KOPT-K1 (cell line): ENCODE data around the gene UGT1A9.
"Not testable (repeated sequence)": the region's sequence is repeated elsewhere in the genome, so short reads cannot be mapped to it uniquely, and the experiment has no call there.

Source experiments
- H3K27ac ChIP-seq: fragments of 200-600 bp; sonication (generic); 2 replicates; pipeline ENCODE4 v1.5.1; 2016; ENCODE audit warnings: antibody characterized with exemption, mild to moderate bottlenecking, low read depth, low read length; ENCODE audit not compliant: poor library complexity, severe bottlenecking
- H3K36me3 ChIP-seq: fragments of 200-600 bp; sonication (generic); 2 replicates; pipeline ENCODE4 v1.5.1; 2017; ENCODE audit warnings: antibody characterized with exemption, mild to moderate bottlenecking, low read length, moderate library complexity; ENCODE audit not compliant: insufficient read depth
- H3K9me3 ChIP-seq: fragments of 200-600 bp; sonication (generic); 2 replicates; pipeline ENCODE4 v1.5.1; 2017; ENCODE audit warnings: antibody characterized with exemption, low read length, mild to moderate bottlenecking; ENCODE audit not compliant: insufficient read depth, poor library complexity, severe bottlenecking

UGT1A9 gene

GRCh38 chr2:233671290-233672161 lies at the start of gene UGT1A9:
Gene UGT1A9, plus strand, starts transcription at chr2:233671898. Its CDS starts 37 bp downstream, at chr2:233671935.
- Histone ChIP-seq H3K9me3 (no peaks in the 10 kb centered on the region), H3K36me3 (no peaks in the 10 kb centered on the region), H3K27ac (no peak within 1 kb of the TSS)

DNA sequence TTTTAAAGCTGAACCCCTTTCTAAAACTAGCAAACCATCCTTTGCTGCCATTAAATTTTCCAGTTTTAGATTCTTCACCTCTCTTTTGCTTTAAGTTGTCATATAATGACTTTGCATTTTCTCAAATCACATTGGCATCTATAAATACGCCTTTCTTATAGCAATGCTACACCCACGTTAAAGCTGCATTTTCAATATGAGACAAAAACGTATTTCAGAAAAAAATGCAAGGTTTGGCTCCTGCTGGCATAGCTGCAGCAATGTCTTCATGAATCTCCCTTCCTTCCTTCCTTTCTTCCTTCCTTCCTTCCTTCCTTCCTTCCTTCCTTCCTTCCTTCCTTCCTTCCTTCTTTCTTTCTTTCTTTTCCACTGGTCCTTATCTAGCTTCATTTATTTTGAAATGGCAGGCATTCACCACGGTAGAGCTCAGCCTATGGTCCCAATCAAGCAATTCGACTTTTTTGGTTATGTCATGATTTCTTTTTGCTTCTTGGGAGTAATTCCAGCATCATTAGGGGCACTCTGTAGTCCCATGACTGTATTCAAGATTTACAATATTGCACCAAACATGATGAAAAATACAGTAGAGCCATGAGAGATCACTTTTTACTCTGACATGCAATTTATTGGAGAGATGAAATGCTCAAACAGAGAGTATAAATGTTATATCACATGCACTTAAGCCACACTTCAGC lies 44.2 kb upstream of the UGT1A9 start:
- Histone ChIP-seq H3K9me3 (peaks cover 10% of the 10 kb centered on the region), H3K36me3 (no peaks in the 10 kb centered on the region), H3K27ac (no peak overlapping the region)

DNA sequence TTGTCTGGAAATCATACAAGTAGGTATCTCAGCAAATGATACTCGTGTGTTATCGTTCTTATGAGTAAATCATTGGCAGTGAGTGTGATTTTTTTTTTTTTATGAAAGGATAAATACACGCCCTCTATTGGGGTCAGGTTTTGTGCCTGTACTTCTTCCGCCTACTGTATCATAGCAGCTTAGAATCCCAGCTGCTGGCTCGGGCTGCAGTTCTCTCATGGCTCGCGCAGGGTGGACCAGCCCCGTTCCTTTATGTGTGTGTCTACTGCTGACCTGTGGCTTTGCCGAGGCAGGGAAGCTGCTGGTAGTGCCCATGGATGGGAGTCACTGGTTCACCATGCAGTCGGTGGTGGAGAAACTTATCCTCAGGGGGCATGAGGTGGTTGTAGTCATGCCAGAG lies 35.4 kb upstream of the UGT1A9 start, which contains the start of gene UGT1A10:
UGT1A10 (plus strand) TSS at position 143 of the 400 bp plus-strand sequence; CDS start at position 218, 75 bp downstream.
- not testable (repeated sequence) for H3K27ac ChIP-seq, H3K36me3 ChIP-seq, H3K9me3 ChIP-seq

DNA sequence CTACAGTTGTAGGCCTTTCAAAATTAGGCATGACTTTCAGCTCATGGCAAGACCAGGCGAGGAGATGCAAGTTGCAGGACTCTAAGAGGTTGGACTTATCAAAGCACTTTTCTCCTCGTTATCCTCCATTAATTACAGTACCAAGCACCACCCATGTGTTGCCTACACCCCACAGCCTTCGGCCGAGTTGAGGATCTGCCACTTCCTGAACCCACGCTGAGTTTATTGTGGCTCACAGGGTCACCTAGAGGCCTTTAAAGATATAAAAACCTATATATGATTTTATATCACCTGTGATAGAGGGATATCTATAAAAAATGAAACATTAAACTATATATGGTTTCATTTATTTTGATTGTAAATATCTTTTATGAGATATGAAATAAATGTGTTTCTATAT lies 32.9 kb upstream of the UGT1A9 start:
- Histone ChIP-seq H3K9me3 (no peaks in the 10 kb centered on the region), H3K36me3 (no peaks in the 10 kb centered on the region), H3K27ac (no peak overlapping the region)

DNA sequence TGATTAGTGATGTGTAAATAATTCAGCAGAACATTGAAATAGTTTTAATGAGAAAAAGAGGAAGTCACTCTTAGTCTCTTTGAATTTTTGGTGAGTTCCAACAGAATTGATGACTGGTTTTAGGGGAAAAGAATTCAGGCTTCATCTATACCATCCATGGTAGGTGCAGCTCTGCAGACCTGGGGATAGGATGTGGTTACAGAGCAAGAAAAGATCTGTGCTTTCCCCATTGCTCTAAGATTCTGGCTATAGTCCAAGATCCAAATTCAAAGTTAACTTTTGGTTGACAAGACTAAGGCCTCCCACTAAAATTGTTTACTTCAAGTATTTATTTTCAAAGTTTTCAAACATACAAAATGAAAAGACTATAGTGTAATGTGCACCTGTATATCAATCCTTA lies 31.8 kb upstream of the UGT1A9 start:
- Histone ChIP-seq H3K9me3 (peaks cover 6% of the 10 kb centered on the region), H3K27ac (no peak overlapping the region), H3K36me3 (no peaks in the 10 kb centered on the region)

DNA sequence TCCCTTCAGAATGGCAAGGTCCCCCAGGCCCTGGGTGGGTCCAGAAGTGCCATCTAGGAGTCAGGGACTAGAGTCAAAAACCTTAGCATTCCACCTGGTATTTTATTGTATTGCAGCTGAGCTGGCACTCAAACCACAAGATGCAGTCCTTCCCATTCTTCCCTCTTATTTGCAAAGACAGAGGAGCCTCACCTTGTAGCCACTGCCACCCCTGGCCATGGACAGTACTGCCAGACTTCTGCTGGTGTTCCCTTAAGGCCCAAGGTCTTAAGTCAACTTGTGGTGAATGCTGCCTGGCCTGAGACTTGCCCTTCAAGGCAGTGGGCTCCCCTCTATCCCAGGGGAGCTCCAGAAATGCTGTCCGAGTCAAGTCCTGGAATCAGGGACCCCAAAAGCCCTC lies 28.6 kb upstream of the UGT1A9 start:
- Histone ChIP-seq H3K36me3 (no peaks in the 10 kb centered on the region), H3K27ac (no peak overlapping the region), H3K9me3 (peaks cover 31% of the 10 kb centered on the region)

- not testable (repeated sequence) for H3K36me3 ChIP-seq, H3K27ac ChIP-seq
- peaks cover 31% of the 10 kb centered on the region for H3K9me3 ChIP-seq
These were observed 25.7 kb upstream of the UGT1A9 start for GRCh38 chr2:233646033-233646432.

DNA sequence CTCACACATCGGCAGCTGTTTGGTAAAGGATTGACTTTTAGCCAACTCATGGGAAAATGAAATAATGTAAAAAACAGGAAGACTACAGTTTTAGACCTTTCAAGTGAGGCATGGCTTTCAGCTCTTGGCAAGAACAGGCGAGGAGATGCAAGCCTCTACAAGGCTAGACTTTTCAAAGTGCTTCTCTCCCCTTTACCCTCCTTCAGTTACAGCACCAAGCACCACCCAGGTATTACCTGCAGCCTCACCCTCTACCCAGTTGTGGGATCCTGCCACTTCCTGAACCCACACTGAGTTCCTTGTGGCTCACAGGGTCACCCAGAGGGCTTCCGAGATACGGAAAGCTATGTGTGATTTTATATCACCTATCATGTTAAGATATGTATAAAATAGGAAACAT lies 20.7 kb upstream of the UGT1A9 start:
- Histone ChIP-seq H3K36me3 (no peaks in the 10 kb centered on the region), H3K9me3 (peaks cover 14% of the 10 kb centered on the region), H3K27ac (no peak overlapping the region)

DNA sequence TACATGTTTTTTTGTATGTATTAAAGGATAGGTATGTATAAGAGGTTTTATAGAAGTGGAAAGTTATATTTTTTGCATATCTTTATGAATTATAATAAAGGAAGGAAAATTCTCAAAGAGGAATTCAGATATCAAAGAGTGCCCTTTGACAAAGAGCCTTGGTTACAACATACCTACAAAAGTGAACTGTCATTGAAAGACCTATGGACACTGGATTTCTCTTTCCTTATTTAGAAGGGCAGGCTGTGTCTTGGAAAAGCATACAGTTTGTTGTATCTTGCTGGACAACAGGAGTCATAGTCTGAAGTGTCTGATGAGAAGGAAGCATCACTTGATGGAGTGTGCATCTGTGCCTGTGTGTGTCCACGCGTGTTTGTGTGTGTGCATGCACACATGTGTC lies 20.3 kb upstream of the UGT1A9 start:
- peaks cover 9% of the 10 kb centered on the region for H3K9me3 ChIP-seq
- no peaks in the 10 kb centered on the region for H3K36me3 ChIP-seq
- H3K27ac ChIP-seq: no peak overlapping the region

GRCh38 chr2:233654501-233654900 lies 17.2 kb upstream of the UGT1A9 start:
- no peaks in the 10 kb centered on the region for H3K36me3 ChIP-seq
- H3K9me3 ChIP-seq: no peaks in the 10 kb centered on the region
- H3K27ac ChIP-seq: no peak overlapping the region

- H3K9me3 ChIP-seq: no peaks in the 10 kb centered on the region
- no peak overlapping the region for H3K27ac ChIP-seq
- no peaks in the 10 kb centered on the region for H3K36me3 ChIP-seq
These were observed 16.7 kb upstream of the UGT1A9 start for GRCh38 chr2:233655043-233655442.

- H3K27ac ChIP-seq, H3K36me3 ChIP-seq, H3K9me3 ChIP-seq: not testable (repeated sequence)
These were observed 15.8 kb upstream of the UGT1A9 start for GRCh38 chr2:233655943-233656342.

GRCh38 chr2:233656443-233656842 lies 15.3 kb upstream of the UGT1A9 start:
- H3K27ac ChIP-seq: no peak overlapping the region
- H3K9me3 ChIP-seq: no peaks in the 10 kb centered on the region

DNA sequence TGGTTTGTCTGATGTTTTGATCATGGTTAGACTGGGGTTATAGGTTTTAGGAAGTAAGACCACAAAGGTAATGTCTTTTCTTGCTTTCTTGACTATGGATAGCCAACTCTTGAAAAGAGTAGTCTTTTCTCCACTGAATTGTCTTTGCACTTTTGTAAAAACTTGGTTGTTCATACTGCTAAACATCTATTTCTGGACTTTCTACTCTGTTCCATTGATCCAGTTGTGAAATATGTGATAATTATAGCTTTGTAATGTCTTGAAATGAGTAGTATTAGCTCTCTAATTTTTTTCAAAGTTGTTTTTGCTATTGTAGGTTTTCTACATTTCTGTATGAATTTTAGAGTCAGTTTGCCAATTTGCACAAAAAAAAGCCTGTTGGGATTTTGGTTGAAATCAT lies 13.1 kb upstream of the UGT1A9 start:
- H3K9me3 ChIP-seq: no peaks in the 10 kb centered on the region
- H3K27ac ChIP-seq: no peak overlapping the region
- no peaks in the 10 kb centered on the region for H3K36me3 ChIP-seq

More at GRCh38 chr2:233656443-233656842, 15.3 kb upstream of the UGT1A9 start:
- H3K36me3 ChIP-seq: no peaks in the 10 kb centered on the region

GRCh38 chr2:233663911-233664310 lies 7.8 kb upstream of the UGT1A9 start:
- no peak overlapping the region for H3K27ac ChIP-seq
- no peaks in the 10 kb centered on the region for H3K36me3 ChIP-seq
- no peaks in the 10 kb centered on the region for H3K9me3 ChIP-seq
